ENCODE results near the gene ALX1. TPM values are rescaled to one million over a fixed set of nuclear protein-coding genes. Genes with fewer than 3 reads are reported as not detected.

The ALX1 gene
- polyA plus RNA-seq, 2 donors, result not detected

DNA sequence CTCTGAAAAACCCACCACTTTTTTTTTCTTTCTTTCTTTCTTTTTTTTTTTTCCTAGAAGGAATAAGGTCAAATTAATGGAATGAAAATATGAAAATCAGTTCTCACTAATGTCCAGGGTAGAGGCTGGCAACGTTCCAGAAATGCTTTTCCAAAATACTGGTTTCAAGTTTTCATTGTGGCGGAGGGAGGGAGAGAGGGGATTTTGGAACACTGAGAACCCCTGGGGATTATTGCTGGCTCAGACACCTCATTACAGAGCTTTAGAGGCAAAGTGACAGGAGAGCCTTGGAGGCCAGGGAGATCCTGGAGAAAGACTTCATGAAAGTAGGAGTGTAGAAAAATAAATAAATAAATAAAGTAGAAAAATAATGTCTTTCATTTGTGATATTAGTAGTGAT, 45.4 kb downstream of the ALX1 start:
- H3K4me1 ChIP-seq (ENCODE audit: control insufficient read depth in 2 of 2, insufficient read depth in 2 of 2, low read length in 1 of 2), result no peaks in the 10 kb centered on the region
- no peak overlapping the region for H3K27ac ChIP-seq (ENCODE audit: low read depth in 2 of 2, low read length in 1 of 2)
- no peaks in the 10 kb centered on the region for H3K36me3 ChIP-seq (ENCODE audit: control insufficient read depth in 2 of 2, insufficient read depth in 2 of 2, low read length in 1 of 2)
- no peak overlapping the region for H3K4me3 ChIP-seq (ENCODE audit: low read depth in 1 of 2, low read length in 2 of 2)
- no peaks in the 10 kb centered on the region for H3K27me3 ChIP-seq (ENCODE audit: control insufficient read depth in 1 of 2, insufficient read depth in 2 of 2, low read length in 2 of 2)
- WGBS, 2 donors, result 42 to 46% methylated on average over 2 of the region's 2 CpGs
- no peaks in the 10 kb centered on the region for H3K9me3 ChIP-seq (ENCODE audit: control insufficient read depth in 2 of 2, insufficient read depth in 1 of 2, low read depth in 1 of 2, low read length in 1 of 2)

GRCh38 chr12:85329913-85330312, 49.9 kb downstream of the ALX1 start:
- H3K4me1 ChIP-seq (ENCODE audit: control insufficient read depth in 2 of 2, insufficient read depth in 2 of 2, low read length in 1 of 2), result no peaks in the 10 kb centered on the region
- WGBS, 2 donors, result 57 to 59% methylated on average over 2 of the region's 2 CpGs
- H3K4me3 ChIP-seq (ENCODE audit: low read depth in 1 of 2, low read length in 2 of 2), result no peak overlapping the region
- H3K27ac ChIP-seq (ENCODE audit: low read depth in 2 of 2, low read length in 1 of 2), result no peak overlapping the region
- no peaks in the 10 kb centered on the region for H3K27me3 ChIP-seq (ENCODE audit: control insufficient read depth in 1 of 2, insufficient read depth in 2 of 2, low read length in 2 of 2)
- no peaks in the 10 kb centered on the region for H3K9me3 ChIP-seq (ENCODE audit: control insufficient read depth in 2 of 2, insufficient read depth in 1 of 2, low read depth in 1 of 2, low read length in 1 of 2)
- H3K36me3 ChIP-seq (ENCODE audit: control insufficient read depth in 2 of 2, insufficient read depth in 2 of 2, low read length in 1 of 2), result no peaks in the 10 kb centered on the region

DNA sequence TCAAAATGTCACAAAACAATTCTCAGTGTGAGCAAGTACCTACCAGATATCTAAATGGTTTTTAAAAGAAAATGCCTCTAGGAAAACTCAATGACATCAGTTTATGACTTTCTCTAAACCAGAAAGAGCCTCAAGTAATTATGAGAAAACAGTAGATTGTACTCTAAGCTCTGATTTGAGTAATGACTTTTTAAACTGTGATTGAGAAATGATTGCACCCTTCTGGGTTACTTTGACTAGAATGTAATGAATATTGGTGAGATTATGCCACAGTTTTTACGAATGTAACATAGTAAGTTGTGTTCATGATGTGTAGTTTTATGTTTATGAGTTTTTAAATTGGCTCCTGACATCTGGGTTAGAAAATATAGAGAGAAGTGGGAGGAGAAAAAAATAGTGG, 68.8 kb downstream of the ALX1 start:
- H3K27me3 ChIP-seq (ENCODE audit: control insufficient read depth in 1 of 2, insufficient read depth in 2 of 2, low read length in 2 of 2), result no peaks in the 10 kb centered on the region
- no peak overlapping the region for H3K27ac ChIP-seq (ENCODE audit: low read depth in 2 of 2, low read length in 1 of 2)
- H3K9me3 ChIP-seq (ENCODE audit: control insufficient read depth in 2 of 2, insufficient read depth in 1 of 2, low read depth in 1 of 2, low read length in 1 of 2), result no peaks in the 10 kb centered on the region
- 54 to 63% methylated on average over 1 of the region's 1 CpG for WGBS, 2 donors
- H3K36me3 ChIP-seq (ENCODE audit: control insufficient read depth in 2 of 2, insufficient read depth in 2 of 2, low read length in 1 of 2), result no peaks in the 10 kb centered on the region
- H3K4me1 ChIP-seq (ENCODE audit: control insufficient read depth in 2 of 2, insufficient read depth in 2 of 2, low read length in 1 of 2), result no peaks in the 10 kb centered on the region
- no peak overlapping the region for H3K4me3 ChIP-seq (ENCODE audit: low read depth in 1 of 2, low read length in 2 of 2)

GRCh38 chr12:85350356-85350755, 70.3 kb downstream of the ALX1 start:
- no peaks in the 10 kb centered on the region for H3K27me3 ChIP-seq (ENCODE audit: control insufficient read depth in 1 of 2, insufficient read depth in 2 of 2, low read length in 2 of 2)
- no peaks in the 10 kb centered on the region for H3K9me3 ChIP-seq (ENCODE audit: control insufficient read depth in 2 of 2, insufficient read depth in 1 of 2, low read depth in 1 of 2, low read length in 1 of 2)
- H3K4me3 ChIP-seq (ENCODE audit: low read depth in 1 of 2, low read length in 2 of 2), result no peak overlapping the region
- no peaks in the 10 kb centered on the region for H3K4me1 ChIP-seq (ENCODE audit: control insufficient read depth in 2 of 2, insufficient read depth in 2 of 2, low read length in 1 of 2)
- H3K36me3 ChIP-seq (ENCODE audit: control insufficient read depth in 2 of 2, insufficient read depth in 2 of 2, low read length in 1 of 2), result no peaks in the 10 kb centered on the region
- no peak overlapping the region for H3K27ac ChIP-seq (ENCODE audit: low read depth in 2 of 2, low read length in 1 of 2)

Other genes with a start within 250 kb of the ALX1 start
- under 1 TPM in 1 of 2 donors, not detected in 1; 0.05 TPM for gene TSPAN19, start 243.9 kb upstream of the ALX1 start, polyA plus RNA-seq
- gene LRRIQ1, start 243.9 kb upstream of the ALX1 start, polyA plus RNA-seq, result under 1 TPM; 0.05 to 0.16 TPM